Gastroesophageal sphincter (tissue), 4 donors: ENCODE measurements around the gene FGD1. TPM values are rescaled to one million over a fixed set of nuclear protein-coding genes. Genes with fewer than 3 reads are reported as not detected.
A peak's percentile ranks its signal among the peaks of the same experiment; 100 is the strongest.

ENCODE experiments used
- ATAC-seq: fragments of 150-250 bp; one replicate; pipeline ENCODE4 v1.9.1; 2016; ENCODE audit warnings: mild to moderate bottlenecking, moderate library complexity
- H3K27ac ChIP-seq, 4 donors: fragments of 200-600 bp; sonication (generic) in 3 of 4; 1 replicate in 3 of 4; 2 replicates in 1 of 4; pipeline ENCODE4 v1.5.1; 2016 to 2019
- H3K27me3 ChIP-seq: fragments of 200-600 bp; sonication (generic); one replicate; pipeline ENCODE4 v1.5.1; 2019
- H3K36me3 ChIP-seq, 2 donors: fragments of 200-600 bp; sonication (generic); one replicate each; pipeline ENCODE4 v1.5.1; 2019; ENCODE audit warnings: control low read depth in 1 of 2
- H3K4me1 ChIP-seq, 3 donors: fragments of 200-600 bp; sonication (generic); 1 replicate in 2 of 3; 2 replicates in 1 of 3; pipeline ENCODE4 v1.5.1; 2016 to 2019; ENCODE audit warnings: control low read depth in 2 of 3
- H3K4me3 ChIP-seq, 2 donors: fragments of 200-600 bp; sonication (generic); one replicate each; pipeline ENCODE4 v1.5.1; 2019; ENCODE audit warnings: mild to moderate bottlenecking in 1 of 2, moderate library complexity in 1 of 2
- H3K9me3 ChIP-seq, 3 donors: fragments of 200-600 bp; sonication (generic); one replicate each; pipeline ENCODE4 v1.5.1; 2017 to 2019; ENCODE audit warnings: control low read depth in 2 of 3
- EP300 ChIP-seq: sonication (generic); formaldehyde crosslinking; IDR thresholded peaks from one replicate; pipeline ENCODE4 v1.6.1; 2017; ENCODE audit warnings: antibody characterized with exemption, mild to moderate bottlenecking
- POLR2A ChIP-seq, 2 donors: fragments of 450-650 bp; IDR thresholded peaks; one replicate each; pipeline ENCODE4 v1.6.1; 2017; ENCODE audit warnings: antibody characterized with exemption in 2 of 2, mild to moderate bottlenecking in 2 of 2, moderate library complexity in 1 of 2
- POLR2AphosphoS5 ChIP-seq: sonication (generic); formaldehyde crosslinking; IDR thresholded peaks from one replicate; pipeline ENCODE4 v1.6.1; 2017; ENCODE audit warnings: antibody characterized with exemption
- WGBS, 2 donors: methylation state at CpG; one replicate each; pipeline ENCODE4 v1.1.5; 2018; ENCODE audit warnings: low coverage in 1 of 2; 5-methylcytosine and 5-hydroxymethylcytosine counted together
- total RNA-seq, 4 donors: library from RNA; depleted of rRNA; stranded (reverse); fragments of >200 nt; gene quantifications; one replicate each; pipeline ENCODE4 v1.1.0, GENCODE V29; 2016
- TF ChIP-seq, protein P1 (sequence below), 4 experiments: fragments of 200-600 bp in 2 of 4; fragments of 450-650 bp in 2 of 4; sonication (generic) in 1 of 4; IDR thresholded peaks; one replicate each; pipeline ENCODE4 v1.5.1; 2017 to 2019; ENCODE audit warnings: antibody characterized with exemption in 4 of 4, mild to moderate bottlenecking in 2 of 4, moderate library complexity in 2 of 4

FGD1 gene
- total RNA-seq, 4 donors from 2014 or later: 4.2 to 12.0 (median 7.2) TPM

DNA sequence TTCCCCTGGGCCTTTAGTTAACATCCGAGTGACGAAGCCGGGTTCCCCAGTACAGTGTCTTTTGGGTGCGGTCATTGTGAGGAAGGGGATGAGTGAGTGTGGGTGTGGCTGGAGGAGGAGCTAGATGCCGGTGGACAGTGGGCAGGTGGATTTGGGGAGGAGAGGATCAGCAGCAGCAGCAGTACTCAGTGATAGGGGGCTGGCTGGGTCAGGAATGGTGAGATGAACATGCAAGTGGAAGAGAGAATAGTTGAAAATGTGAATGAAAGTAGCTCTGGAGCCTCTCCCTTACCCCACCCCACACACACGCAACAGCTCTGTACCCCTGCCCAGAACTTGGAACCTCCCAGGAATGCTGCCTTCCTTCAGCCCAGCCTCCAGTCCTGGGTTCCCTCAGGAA, 51.3 kb downstream of the FGD1 start:
- TF ChIP-seq POLR2AphosphoS5: no peak
- TF ChIP-seq EP300: no peak
- no peak for TF ChIP-seq POLR2A (IDR thresholded peaks at IDR 0.05)
- TF ChIP-seq, protein P1, sequence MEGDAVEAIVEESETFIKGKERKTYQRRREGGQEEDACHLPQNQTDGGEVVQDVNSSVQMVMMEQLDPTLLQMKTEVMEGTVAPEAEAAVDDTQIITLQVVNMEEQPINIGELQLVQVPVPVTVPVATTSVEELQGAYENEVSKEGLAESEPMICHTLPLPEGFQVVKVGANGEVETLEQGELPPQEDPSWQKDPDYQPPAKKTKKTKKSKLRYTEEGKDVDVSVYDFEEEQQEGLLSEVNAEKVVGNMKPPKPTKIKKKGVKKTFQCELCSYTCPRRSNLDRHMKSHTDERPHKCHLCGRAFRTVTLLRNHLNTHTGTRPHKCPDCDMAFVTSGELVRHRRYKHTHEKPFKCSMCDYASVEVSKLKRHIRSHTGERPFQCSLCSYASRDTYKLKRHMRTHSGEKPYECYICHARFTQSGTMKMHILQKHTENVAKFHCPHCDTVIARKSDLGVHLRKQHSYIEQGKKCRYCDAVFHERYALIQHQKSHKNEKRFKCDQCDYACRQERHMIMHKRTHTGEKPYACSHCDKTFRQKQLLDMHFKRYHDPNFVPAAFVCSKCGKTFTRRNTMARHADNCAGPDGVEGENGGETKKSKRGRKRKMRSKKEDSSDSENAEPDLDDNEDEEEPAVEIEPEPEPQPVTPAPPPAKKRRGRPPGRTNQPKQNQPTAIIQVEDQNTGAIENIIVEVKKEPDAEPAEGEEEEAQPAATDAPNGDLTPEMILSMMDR (IDR thresholded peaks at IDR 0.05): no peak
- H3K36me3 ChIP-seq: peaks cover 0 to 51% of the 10 kb centered on the region in 2 donors

DNA sequence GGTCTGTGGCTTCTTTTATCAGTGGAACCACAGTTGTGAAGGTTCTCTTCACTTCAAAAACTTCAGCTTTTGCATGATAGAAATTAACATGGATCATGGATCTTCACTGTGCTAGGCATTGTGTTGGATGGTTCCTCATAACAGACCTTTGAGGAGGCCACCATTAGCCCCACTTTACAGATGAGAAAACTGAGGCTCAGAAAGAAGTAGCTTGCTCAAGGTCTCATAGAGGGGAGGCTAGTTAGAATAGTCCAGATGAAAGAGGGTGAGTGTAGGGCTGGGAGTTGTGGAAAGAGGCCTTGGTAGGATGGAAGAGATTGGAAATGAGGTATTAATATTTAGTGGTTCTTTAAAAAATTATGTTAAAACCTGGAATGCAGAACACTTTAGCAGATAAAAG, 53.2 kb downstream of the FGD1 start:
- H3K9me3 ChIP-seq: no peaks in the 10 kb centered on the region
- H3K27ac ChIP-seq: no peak overlapping the region
- peaks cover 0 to 34% of the 10 kb centered on the region in 2 donors for H3K36me3 ChIP-seq
- ATAC-seq: no peak
- TF ChIP-seq POLR2A (IDR thresholded peaks at IDR 0.05) (no peak), POLR2AphosphoS5 (no peak), EP300 (no peak)
- TF ChIP-seq, protein P1 (IDR thresholded peaks at IDR 0.05): no peak
- peaks cover 4 to 18% (median 13%) of the 10 kb centered on the region in 3 donors for H3K4me1 ChIP-seq
- H3K27me3 ChIP-seq: no peaks in the 10 kb centered on the region
- no peak overlapping the region for H3K4me3 ChIP-seq

More for the DNA sequence above, 51.3 kb downstream of the FGD1 start:
- Histone ChIP-seq H3K4me3 (no peak overlapping the region), H3K4me1 (peaks cover 4 to 18% (median 10%) of the 10 kb centered on the region in 3 donors), H3K27me3 (no peaks in the 10 kb centered on the region), H3K9me3 (no peaks in the 10 kb centered on the region), H3K27ac (no peak overlapping the region)
- ATAC-seq: no peak
- no CpG with 5 or more reads among the region's 6 CpGs for WGBS, 2 donors

DNA sequence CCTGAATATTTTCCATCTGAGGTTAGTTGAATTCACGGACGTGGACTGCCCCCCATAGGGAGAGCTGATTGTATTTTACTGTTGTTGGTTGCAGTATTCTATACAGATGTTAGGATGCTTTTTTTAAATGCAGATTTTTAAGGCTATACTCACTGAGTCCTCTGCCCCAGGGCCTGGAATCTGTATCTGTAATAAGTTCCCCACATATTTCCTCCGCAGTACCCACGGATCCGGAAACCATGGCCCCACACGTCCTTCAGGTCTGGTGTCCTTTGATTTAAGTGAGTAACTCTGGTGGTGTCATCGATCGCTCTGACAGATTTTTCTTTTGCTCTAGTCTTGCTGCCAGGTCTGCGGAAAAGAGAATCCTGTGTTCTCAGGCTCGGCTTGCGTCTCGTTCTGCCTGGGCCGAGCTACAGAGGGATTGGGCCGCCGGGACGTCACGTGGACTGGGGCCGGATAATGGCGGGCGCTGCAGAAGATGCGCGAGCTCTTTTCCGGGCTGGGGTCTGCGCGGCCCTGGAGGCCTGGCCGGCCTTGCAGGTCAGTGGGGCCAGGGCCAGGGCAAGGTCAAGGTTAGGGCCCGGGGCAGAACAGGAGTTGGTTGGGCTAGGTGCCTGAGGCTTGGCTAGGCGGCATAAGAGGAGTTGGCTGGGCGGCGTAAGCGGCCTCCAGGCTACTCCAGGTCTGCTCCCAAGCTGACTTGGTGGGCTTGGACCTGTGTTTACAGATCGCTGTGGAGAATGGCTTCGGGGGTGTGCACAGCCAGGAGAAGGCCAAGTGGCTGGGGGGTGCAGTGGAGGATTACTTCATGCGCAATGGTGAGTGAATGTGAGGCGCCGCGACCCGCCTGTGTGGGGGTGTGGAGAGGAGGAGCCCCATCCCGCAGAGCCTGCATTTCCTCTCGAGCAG, 55.8 kb downstream of the FGD1 start, which contains the start of gene TSR2:
TSR2 (plus strand) TSS at position 445 of the 912 bp plus-strand sequence; CDS start at position 463, 18 bp downstream.
- TF ChIP-seq, protein P1 (IDR thresholded peaks at IDR 0.05): no peak
- TF ChIP-seq EP300: no peak
- TF ChIP-seq POLR2A (IDR thresholded peaks at IDR 0.05): peak in 1 of 2 donors; percentile 44
- peak; percentile 23 for TF ChIP-seq POLR2AphosphoS5
- Histone ChIP-seq H3K36me3 (peaks cover 0 to 22% of the 10 kb centered on the region in 2 donors), H3K4me3 (peak within 1 kb of the TSS; percentile 83 to 88), H3K27ac (peak within 1 kb of the TSS; percentile 31 to 78 (median 70)), H3K9me3 (no peaks in the 10 kb centered on the region), H3K4me1 (peaks cover 4 to 18% (median 13%) of the 10 kb centered on the region in 3 donors), H3K27me3 (no peaks in the 10 kb centered on the region)
- ATAC-seq: peak; percentile 96
- 1 to 27% methylated on average over 11 to 12 of the region's 40 CpGs for WGBS, 2 donors

DNA sequence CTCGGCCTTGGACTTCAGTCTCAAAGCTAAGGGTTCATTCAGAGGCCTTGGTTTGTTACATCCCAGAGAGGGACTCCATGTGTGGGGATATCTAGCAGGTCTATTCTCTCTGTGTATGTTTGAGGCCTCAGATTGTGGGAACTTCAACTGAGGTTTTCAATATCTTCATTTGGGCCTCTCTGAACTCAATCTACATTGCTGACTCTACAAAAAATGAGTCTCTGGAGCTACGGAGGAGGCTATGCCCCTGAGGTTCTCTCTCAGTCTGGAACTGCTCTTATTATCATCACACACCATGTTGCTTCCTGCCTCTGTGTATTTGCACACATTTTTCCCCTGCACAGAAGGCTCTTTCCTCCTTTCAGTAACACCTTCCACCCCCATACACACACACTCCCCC, 60.9 kb downstream of the FGD1 start:
- H3K4me3 ChIP-seq: no peak overlapping the region
- WGBS, 2 donors: 44 to 50% methylated on average over 1 of the region's 2 CpGs

More for the DNA sequence above, 60.9 kb downstream of the FGD1 start:
- H3K4me1 ChIP-seq: peaks cover 0 to 2% (median 0%) of the 10 kb centered on the region in 3 donors
- no peaks in the 10 kb centered on the region for H3K36me3 ChIP-seq
- H3K9me3 ChIP-seq: no peaks in the 10 kb centered on the region
- no peak for ATAC-seq
- no peaks in the 10 kb centered on the region for H3K27me3 ChIP-seq
- H3K27ac ChIP-seq: no peak overlapping the region
- TF ChIP-seq POLR2A (IDR thresholded peaks at IDR 0.05): no peak
- TF ChIP-seq EP300: no peak
- TF ChIP-seq, protein P1 (IDR thresholded peaks at IDR 0.05): no peak
